HG02884 (cell line): ENCODE measurements around the gene MPZL2.
A peak's percentile ranks its signal among the peaks of the same experiment; 100 is the strongest.

Source experiments
- ATAC-seq: cut with Tn5 transposase; IDR thresholded peaks from one replicate; pipeline ENCODE4 v1.9.1; 2021; ENCODE audit warnings: mild to moderate bottlenecking, moderate library complexity; ENCODE audit not compliant: unreplicated experiment

Gene MPZL2

DNA sequence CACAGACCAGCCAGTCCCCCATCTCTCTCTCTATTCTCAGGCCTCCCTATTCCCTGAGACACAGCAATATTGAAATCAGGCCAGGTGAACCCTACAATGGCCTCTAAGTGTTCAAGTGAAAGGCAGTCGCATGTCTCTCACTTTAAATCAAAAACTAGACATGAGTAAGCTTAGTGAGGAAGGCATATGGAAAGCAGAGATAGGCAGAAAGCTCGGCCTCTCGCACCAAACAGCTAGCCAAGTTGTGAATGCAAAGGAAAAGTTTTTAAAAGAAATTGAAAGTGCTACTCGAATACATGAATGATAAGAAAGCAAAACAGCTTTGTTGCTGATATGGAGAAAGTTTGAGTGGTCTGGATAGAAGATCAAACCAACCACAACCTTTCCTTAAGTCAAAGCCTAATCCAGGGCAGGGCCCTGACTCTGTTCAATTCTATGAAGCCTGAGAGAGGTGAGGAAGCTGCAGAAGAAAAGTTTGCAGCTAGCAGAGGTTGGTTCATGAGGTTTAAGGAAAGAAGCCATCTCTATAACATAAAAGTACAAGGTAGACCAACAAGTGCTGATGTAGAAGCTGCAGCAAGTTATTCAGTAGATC lies 19.8 kb upstream of the MPZL2 start:
- no peak for ATAC-seq

GRCh38 chr11:118283037-118283636 lies 19.0 kb upstream of the MPZL2 start:
- no peak for ATAC-seq

DNA sequence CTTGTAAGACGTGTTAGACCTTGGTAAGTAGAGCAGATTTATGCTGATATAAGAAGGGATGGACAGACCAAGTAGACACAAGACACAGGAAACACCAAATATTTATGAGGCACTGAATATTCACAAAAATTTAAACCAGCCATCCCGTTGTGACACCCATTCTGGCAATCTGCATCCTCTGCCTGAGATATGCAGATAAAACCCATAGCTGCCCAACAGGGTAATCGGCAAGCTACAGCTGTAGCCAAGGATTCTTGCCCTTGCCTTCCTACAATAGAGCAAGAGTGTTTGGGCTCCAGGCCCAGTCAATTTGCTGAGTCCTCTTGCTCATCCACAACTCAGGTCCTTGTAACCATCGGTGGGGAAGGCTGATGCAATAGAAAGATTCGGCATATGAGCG lies 18.5 kb upstream of the MPZL2 start:
- ATAC-seq: no peak

- no peak for ATAC-seq
Observed at GRCh38 chr11:118281284-118281683, 17.2 kb upstream of the MPZL2 start.

DNA sequence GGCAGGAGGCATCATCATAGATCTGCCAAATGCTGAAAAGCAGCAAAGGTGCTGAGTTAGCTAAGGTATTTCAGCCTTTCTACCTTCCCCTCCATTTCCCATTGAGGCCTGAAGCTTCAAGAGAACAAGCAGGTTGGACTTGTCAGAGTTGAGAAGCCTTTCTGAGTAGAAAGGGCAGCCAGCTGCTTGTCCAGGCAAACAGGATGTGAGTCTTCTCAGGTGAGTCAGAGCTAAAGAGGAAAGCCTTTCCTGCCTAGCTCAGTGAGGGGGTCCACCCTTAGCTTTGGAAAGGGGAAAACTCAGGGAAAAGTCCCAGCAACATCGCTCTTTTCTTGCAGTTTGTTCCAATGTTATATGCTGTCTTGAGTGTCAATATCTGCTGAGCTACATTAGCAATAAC lies 13.2 kb upstream of the MPZL2 start:
- no peak for ATAC-seq

GRCh38 chr11:118276422-118276821 lies 12.3 kb upstream of the MPZL2 start:
- no peak for ATAC-seq

- ATAC-seq: no peak
Observed at GRCh38 chr11:118275176-118275575, 11.1 kb upstream of the MPZL2 start.

DNA sequence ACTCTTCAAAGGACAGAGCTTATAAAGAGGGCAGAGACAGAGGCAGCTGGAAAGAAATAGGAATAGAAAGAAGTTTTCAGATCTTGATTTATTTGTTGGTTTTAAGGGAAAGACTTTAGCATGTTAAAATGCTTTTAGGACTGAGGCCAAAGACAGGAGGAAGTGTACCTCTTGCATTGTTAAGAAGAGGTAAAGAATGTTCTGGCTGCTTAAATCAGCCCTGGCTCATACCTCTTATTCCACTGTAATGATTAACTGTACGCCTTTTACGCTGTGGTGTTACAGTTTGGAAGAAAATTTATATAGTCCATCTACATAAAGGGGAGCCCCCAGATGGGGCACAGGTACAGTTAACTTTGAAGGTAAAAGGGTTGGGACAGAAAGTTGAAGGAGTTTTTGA lies 10.1 kb upstream of the MPZL2 start:
- ATAC-seq: no peak

DNA sequence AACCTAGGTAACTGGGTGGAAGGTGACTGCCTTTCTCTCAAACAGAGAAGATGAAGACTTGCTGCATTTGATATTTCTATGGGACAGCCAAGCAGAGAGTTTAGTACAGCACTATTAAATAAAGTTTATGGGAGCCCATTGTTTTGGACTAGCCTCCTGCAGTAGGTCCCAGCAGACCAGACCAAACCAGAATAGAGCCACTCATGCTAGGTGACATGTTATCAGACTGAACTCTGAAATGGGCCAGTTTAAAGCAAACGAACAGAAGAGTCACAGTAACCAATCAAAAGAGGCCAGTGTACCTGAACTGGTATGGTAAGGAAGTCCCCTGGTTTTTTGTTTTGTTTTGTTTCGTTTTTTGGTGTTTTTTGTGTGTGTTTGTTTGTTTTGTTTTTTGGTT lies 7.9 kb upstream of the MPZL2 start:
- ATAC-seq: no peak

GRCh38 chr11:118267486-118267885 lies 3.4 kb upstream of the MPZL2 start:
- ATAC-seq: no peak

DNA sequence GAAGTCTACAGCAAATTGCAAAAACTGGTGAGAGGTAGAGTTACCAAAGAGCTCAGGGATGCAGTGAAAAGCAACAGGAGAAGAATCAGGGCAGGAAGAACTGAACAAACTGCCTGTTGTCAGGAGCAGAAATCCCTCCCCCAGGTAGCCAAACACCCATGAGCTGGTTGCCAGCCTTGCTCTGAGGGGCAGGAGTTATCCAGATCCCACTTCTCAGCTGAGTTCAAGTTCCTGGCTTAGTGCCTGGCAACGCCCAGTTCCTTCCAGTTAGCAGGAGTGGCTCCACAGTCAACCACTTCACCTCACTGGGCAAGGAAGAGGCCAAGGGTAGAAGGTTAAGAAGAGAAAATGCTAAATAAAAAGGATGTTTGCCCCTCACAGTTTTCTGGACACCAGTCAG lies 1.9 kb upstream of the MPZL2 start:
- ATAC-seq: no peak

DNA sequence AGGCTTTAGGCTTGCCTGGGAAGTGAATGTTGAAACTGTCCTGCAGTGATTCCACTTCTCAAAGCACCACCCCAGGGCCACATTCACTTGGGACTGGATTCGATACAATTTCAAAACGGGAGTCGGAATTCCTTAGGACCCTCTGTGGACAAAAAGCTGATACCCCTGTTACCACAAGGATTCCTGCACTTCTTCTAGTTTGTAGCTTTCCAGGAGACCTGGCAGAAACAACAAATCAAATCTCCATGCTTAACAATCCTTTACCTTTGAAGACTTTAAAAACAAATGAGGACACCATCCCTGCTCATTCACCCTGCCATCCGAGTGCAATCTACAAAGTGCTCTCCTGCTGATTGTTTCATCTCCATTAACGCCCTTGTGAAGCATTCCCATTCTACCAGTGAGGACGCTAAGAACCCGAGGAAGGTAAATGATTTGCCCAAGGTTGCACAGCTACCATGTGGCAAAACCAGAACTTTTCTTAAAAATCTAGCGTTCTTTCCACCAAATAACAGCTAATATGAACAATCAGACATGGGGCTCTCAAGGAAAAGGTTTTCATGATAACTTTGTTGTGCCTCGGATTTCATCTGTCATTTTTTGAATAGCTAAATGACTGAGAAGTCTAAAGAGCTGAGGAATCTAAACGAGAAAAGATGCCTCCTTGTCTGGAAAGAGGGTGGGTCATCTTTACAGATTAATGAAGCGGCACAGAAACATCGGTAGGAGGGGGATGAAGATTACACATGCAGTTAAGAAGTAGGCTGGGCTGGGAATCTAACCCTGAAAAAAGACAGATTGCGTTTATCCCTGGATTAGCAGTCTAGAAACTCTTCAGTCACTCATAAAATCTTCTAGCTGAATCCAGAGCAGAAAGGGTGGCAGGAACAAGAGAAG lies 720 bp upstream of the MPZL2 start:
- no peak for ATAC-seq

DNA sequence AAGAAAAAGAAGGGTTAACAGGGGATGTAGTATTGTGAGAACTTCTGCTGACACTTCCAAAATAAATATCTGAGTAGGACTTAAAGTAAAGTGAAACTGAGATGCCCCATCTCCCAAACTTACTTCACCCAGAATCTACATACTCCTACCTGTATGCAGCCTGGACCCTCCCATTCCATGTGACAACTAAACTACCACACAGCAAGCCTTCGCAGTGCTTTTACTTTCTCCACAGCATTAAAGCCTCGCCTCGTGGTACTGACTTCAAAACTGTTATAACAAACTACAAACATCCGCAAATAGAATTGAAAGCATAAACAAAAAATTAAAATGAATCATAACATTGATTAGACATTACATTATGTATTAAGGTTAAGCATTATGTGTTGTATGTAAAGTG lies 985 bp downstream of the MPZL2 start:
- ATAC-seq: no peak

- no peak for ATAC-seq
Observed at GRCh38 chr11:118260353-118260752, 3.7 kb downstream of the MPZL2 start.

- ATAC-seq: no peak
Observed at GRCh38 chr11:118259138-118259537, 5.0 kb downstream of the MPZL2 start.

- no peak for ATAC-seq
Observed at GRCh38 chr11:118258410-118258809, 5.7 kb downstream of the MPZL2 start.

DNA sequence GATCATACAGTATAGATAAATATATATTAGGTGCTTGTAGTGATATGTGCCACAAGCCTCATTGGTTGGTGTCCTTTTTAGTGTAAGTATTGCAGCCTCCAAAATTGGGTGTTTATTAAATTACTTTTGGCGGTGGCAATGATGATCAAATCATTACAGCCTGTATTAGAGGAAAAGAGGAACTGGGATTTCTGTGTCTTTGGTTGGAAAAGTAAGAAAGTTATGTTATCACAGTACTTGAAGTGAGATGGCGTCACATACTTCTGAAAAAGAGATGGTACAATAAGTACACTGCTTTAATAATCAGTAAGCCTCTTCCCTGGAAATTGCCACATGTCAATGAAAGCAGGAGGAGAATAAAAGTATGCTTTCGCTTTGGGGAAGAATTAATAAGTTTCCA lies 11.4 kb downstream of the MPZL2 start:
- no peak for ATAC-seq

DNA sequence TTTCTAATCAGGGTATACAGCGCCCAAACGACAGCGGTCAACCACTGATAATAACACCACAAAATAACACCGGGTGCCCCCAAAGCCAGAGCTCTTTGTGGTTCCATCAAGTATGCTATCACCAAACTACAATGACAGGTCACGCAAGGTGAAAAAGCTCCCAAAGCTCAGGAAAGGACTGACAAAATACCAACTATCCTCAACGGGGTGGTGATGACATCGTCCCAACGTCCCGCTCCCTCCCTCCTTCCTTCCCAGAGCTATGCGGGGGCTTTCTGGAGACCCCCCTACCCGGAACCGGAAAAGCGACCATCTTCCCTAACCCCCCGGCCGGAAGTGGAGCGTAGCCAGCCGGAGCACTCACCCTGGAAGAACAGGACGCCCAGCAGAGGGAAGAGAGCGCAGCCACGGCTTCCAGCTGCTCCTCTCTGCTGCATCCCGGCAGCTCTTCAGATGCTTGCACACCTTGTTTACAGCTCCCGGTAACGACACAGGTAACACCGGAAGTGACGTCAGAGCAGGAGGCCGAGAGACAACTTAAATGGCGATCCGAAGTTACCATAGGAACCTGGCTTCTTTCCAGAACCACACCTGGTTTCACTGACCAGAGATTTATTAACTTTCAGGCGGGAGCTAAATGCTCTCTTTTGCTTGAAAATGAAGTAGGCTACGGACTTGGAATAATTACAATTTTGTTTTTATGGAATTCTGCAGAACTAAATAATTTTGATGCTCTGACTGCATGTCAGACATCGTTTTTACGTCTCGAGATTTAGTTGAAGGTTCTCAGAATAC lies 12.0 kb downstream of the MPZL2 start, which contains the start of gene MPZL3:
MPZL3 (minus strand) TSS at position 508 of the 795 bp plus-strand sequence; CDS start at position 437, 71 bp downstream.
- peak; percentile 54 for ATAC-seq

GRCh38 chr11:118247041-118247440 lies 17.1 kb downstream of the MPZL2 start:
- ATAC-seq: no peak

DNA sequence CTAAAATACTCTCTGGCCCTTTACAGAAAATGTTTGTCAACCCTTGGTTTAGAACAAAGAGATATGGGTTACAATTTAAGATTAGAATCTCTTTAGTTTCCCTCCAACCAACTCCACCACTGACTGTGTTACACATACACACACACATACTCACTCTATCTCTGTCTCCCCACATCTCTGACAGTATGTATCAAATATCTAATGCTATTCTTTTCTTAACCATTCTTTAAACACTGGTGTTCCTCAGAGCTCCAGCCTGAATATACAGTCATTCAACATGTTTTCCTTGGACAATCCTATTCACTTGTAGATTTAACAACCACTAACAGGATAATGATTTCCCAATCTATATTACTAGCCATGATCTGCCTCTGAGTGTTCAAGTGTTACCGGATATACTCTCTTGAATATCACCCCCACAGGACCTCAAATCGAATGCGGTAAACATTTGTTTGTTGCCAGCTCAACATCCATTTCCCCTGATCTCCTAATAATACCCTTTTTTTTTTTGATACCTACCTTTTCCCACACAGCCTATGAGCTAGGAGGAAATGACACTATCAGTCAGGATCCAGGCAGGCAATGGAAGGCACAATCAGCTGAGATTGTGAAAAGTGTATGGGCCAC lies 18.0 kb downstream of the MPZL2 start:
- no peak for ATAC-seq
